Suprapubic skin (tissue), 4 donors: ENCODE measurements around the gene RBL2. TPM values are rescaled to one million over a fixed set of nuclear protein-coding genes. Genes with fewer than 3 reads are reported as not detected.

Experiments
- DNase-seq, 2 donors: peaks; one replicate each; pipeline ENCODE4 v3.0.0-alpha.2; 2019; ENCODE audit warnings: low spot score in 2 of 2
- H3K27ac ChIP-seq: fragments of 200-600 bp; sonication (generic); one replicate; pipeline ENCODE4 v1.5.1; 2019
- H3K27me3 ChIP-seq: fragments of 200-600 bp; sonication (generic); one replicate; pipeline ENCODE4 v1.5.1; 2019
- H3K36me3 ChIP-seq: fragments of 200-600 bp; sonication (generic); one replicate; pipeline ENCODE4 v1.5.1; 2019
- H3K4me1 ChIP-seq: fragments of 200-600 bp; sonication (generic); one replicate; pipeline ENCODE4 v1.5.1; 2019
- H3K4me3 ChIP-seq: fragments of 200-600 bp; sonication (generic); one replicate; pipeline ENCODE4 v1.5.1; 2019; ENCODE audit warnings: mild to moderate bottlenecking
- H3K9me3 ChIP-seq: fragments of 200-600 bp; sonication (generic); one replicate; pipeline ENCODE4 v1.5.1; 2019
- CTCF ChIP-seq, 2 donors: fragments of 200-600 bp in 1 of 2; fragments of 450-650 bp in 1 of 2; sonication (generic) in 1 of 2; IDR thresholded peaks; one replicate each; pipeline ENCODE4 v1.5.1; 2016 to 2019; ENCODE audit warnings: antibody characterized with exemption in 2 of 2, mild to moderate bottlenecking in 1 of 2, moderate library complexity in 1 of 2
- EP300 ChIP-seq: sonication (generic); formaldehyde crosslinking; IDR thresholded peaks from one replicate; pipeline ENCODE4 v1.6.1; 2017; ENCODE audit warnings: antibody characterized with exemption
- POLR2A ChIP-seq, 2 donors: fragments of 450-650 bp; IDR thresholded peaks; one replicate each; pipeline ENCODE4 v1.6.1; 2017; ENCODE audit warnings: antibody characterized with exemption in 2 of 2, mild to moderate bottlenecking in 2 of 2, moderate library complexity in 2 of 2
- POLR2AphosphoS5 ChIP-seq, 3 donors: sonication (generic); formaldehyde crosslinking; IDR thresholded peaks; one replicate each; pipeline ENCODE4 v1.6.1; 2017; ENCODE audit warnings: antibody characterized with exemption in 3 of 3
- WGBS: methylation state at CpG from one replicate; pipeline ENCODE4 v1.1.5; 2018; 5-methylcytosine and 5-hydroxymethylcytosine counted together
- total RNA-seq, 4 donors: library from RNA; depleted of rRNA; stranded (reverse); fragments of >200 nt; gene quantifications; one replicate each; pipeline ENCODE4 v1.1.0, GENCODE V29; 2016

RBL2 gene
- total RNA-seq, 4 donors from 2014 or later, result 66.4 to 155 (median 71.9) TPM

GRCh38 chr16:53476867-53477266, 42.6 kb downstream of the RBL2 start:
- H3K9me3 ChIP-seq, result no peaks in the 10 kb centered on the region
- H3K27me3 ChIP-seq, result no peaks in the 10 kb centered on the region
- WGBS, result 79% methylated on average over 2 of the region's 2 CpGs
- no peak overlapping the region for H3K4me3 ChIP-seq
- peaks cover 83% of the 10 kb centered on the region for H3K36me3 ChIP-seq
- H3K4me1 ChIP-seq, result no peaks in the 10 kb centered on the region
- DNase-seq, result no peak
- TF ChIP-seq POLR2A (IDR thresholded peaks at IDR 0.05) (no peak), CTCF (IDR thresholded peaks at IDR 0.05) (no peak), EP300 (no peak), POLR2AphosphoS5 (IDR thresholded peaks at IDR 0.05) (no peak)
- H3K27ac ChIP-seq, result no peak overlapping the region

GRCh38 chr16:53478965-53479364, 44.7 kb downstream of the RBL2 start:
- Histone ChIP-seq H3K36me3 (peaks cover 84% of the 10 kb centered on the region), H3K27ac (no peak overlapping the region), H3K9me3 (no peaks in the 10 kb centered on the region), H3K27me3 (no peaks in the 10 kb centered on the region), H3K4me1 (no peaks in the 10 kb centered on the region), H3K4me3 (no peak overlapping the region)
- WGBS, result 98% methylated on average over 5 of the region's 5 CpGs
- DNase-seq, result no peak
- TF ChIP-seq CTCF (IDR thresholded peaks at IDR 0.05) (no peak), EP300 (no peak), POLR2AphosphoS5 (IDR thresholded peaks at IDR 0.05) (no peak), POLR2A (IDR thresholded peaks at IDR 0.05) (no peak)

- Histone ChIP-seq H3K36me3 (peaks cover 92% of the 10 kb centered on the region), H3K9me3 (no peaks in the 10 kb centered on the region), H3K4me1 (no peaks in the 10 kb centered on the region), H3K27ac (no peak overlapping the region), H3K4me3 (no peak overlapping the region), H3K27me3 (no peaks in the 10 kb centered on the region)
- TF ChIP-seq EP300, result no peak
- TF ChIP-seq CTCF (IDR thresholded peaks at IDR 0.05), result no peak
- TF ChIP-seq POLR2AphosphoS5 (IDR thresholded peaks at IDR 0.05), result no peak
- TF ChIP-seq POLR2A (IDR thresholded peaks at IDR 0.05), result no peak
- no peak for DNase-seq
- WGBS, result 80% methylated on average over 1 of the region's 1 CpG
Measured at GRCh38 chr16:53480394-53480793, 46.1 kb downstream of the RBL2 start.

GRCh38 chr16:53482123-53482522, 47.9 kb downstream of the RBL2 start:
- 94% methylated on average over 2 of the region's 2 CpGs for WGBS
- Histone ChIP-seq H3K4me3 (no peak overlapping the region), H3K27me3 (no peaks in the 10 kb centered on the region), H3K36me3 (peaks cover 97% of the 10 kb centered on the region), H3K27ac (no peak overlapping the region), H3K4me1 (no peaks in the 10 kb centered on the region), H3K9me3 (no peaks in the 10 kb centered on the region)
- no peak for DNase-seq
- no peak for TF ChIP-seq CTCF (IDR thresholded peaks at IDR 0.05)
- no peak for TF ChIP-seq POLR2A (IDR thresholded peaks at IDR 0.05)
- TF ChIP-seq EP300, result no peak
- no peak for TF ChIP-seq POLR2AphosphoS5 (IDR thresholded peaks at IDR 0.05)

GRCh38 chr16:53484542-53484941, 50.3 kb downstream of the RBL2 start:
- H3K27me3 ChIP-seq, result no peaks in the 10 kb centered on the region
- 93% methylated on average over 2 of the region's 2 CpGs for WGBS
- H3K4me3 ChIP-seq, result no peak overlapping the region
- DNase-seq, result no peak
- TF ChIP-seq EP300 (no peak), CTCF (IDR thresholded peaks at IDR 0.05) (no peak), POLR2A (IDR thresholded peaks at IDR 0.05) (no peak), POLR2AphosphoS5 (IDR thresholded peaks at IDR 0.05) (no peak)
- H3K36me3 ChIP-seq, result peaks cover 94% of the 10 kb centered on the region
- no peaks in the 10 kb centered on the region for H3K4me1 ChIP-seq
- H3K9me3 ChIP-seq, result no peaks in the 10 kb centered on the region
- H3K27ac ChIP-seq, result no peak overlapping the region
